Erythroblast (primary cell): ENCODE data around the gene CSNK2B.
"Not testable (repeated sequence)": the region's sequence is repeated elsewhere in the genome, so short reads cannot be mapped to it uniquely, and the experiment has no call there.

ENCODE experiments used
- DNase-seq, 2 experiments: peaks; one replicate each; lab custom pipeline; 2025; lab: John Stamatoyannopoulos, UW
- GATA1 ChIP-seq: IDR thresholded peaks from 2 replicates; pipeline ENCODE4 v1.6.1; 2011; ENCODE audit warnings: low read depth, mild to moderate bottlenecking, control low read depth, low read length, moderate library complexity
- POLR2A ChIP-seq: IDR thresholded peaks from 2 replicates; pipeline ENCODE4 v1.6.1; 2011; ENCODE audit warnings: mild to moderate bottlenecking, low read length

CSNK2B gene

DNA sequence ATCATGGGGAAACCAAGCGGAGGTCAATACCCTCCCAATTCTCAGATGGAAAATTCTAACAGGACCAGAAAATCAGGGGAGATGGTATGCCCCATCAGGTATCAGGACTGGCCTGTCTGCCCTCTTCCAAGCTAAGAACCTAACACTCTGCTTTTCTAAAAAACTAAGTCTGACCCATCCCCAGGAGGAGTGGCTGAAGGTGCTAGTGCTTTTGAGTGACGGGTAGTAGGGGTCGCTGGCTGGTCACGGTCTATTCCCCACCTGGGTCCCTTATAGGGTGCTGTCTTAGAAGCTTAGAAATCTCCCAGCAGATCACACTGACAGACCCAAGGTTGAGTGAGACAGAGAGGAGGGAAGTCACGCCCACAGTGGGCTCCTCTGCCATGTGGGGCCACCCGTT, 27.7 kb downstream of the CSNK2B start:
- DNase-seq = no peak
- TF ChIP-seq POLR2A = no peak
- no peak for TF ChIP-seq GATA1

DNA sequence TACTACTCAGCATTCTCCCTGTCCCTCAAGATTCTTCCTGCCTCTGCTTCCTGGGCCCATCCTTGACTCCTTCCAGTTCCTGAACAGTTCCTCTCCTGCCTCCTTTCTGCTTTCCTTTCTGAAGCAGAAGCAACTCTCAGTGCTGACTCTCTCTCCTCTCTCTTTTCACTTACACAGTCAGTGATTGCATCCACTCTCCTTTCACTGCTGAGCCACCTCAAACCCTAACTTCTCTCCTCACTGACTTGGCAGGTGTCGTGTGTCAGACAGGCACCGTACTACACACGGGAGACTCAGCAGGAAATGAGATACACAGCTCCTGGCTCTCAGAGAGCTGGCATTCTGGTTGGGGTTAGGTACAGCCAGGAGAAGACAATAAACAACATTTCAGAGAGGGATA, 31.7 kb downstream of the CSNK2B start:
- no peak for TF ChIP-seq POLR2A
- no peak for TF ChIP-seq GATA1
- no peak for DNase-seq

DNA sequence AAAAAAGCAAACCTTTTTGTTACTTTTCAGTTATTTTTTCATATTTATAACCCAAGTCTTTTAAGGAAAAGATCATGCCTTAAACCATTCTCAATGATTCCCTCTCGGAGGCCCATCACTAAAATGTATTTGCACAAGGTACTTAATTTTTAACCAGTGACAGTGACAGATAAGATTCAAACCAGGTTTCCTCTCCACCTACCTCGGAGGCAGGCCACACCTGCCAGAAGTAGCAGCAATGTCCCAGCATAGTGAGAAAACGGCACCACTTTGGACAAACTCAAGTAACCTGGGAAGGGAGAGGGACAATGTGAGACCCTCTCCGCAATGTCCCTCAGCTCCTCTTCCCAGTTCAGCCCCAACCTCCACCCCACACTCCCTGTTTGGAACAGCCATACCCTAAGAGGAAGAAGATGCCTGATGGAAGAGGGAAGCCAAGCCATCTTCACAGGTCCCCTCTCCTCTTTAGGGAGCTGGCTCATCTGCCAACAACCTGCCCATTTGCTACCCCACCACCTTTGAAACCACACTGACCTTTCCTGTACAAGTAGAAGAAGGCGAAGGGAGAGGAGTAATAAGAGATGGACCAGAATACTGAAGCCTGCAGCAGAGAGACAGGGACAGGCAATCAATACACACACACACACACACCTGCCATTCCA, 35.0 kb downstream of the CSNK2B start:
- DNase-seq = no peak
- TF ChIP-seq GATA1 (no peak), POLR2A (no peak)

DNA sequence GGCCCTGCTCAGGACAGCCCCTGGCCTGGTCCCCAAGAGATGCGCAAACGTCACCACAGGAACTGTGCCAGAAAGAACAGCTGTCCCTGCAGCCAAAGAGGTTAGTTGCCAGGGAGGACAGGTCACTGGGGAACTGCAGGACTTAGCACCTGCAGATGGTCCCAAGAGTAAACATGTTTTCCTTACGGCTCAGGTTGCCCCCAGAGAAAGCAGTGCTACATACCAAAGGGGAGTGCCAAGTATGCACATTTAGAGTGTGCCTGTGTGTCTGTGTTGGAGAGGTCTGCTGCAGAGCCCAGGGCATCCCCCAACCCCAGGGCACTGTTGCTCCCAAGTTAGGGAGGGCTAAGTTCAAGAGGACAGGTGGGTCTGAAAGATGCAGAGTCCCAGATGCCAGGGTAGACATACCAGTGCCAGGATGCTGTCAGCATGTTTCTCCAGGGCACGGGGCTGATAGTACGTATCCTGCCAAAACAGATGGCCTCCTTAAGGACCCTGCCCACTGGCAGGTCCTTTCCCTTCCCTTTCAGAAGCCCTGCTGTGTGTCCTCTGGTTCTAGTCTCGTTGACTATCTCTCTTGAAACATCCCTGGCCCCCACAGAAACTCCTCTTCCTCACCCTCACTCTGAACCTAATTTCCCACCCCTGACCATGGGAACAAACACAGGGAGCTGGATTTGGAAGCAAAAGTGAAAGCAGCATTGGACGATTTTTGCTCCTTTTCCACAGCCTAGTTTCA, 36.0 kb downstream of the CSNK2B start:
- TF ChIP-seq POLR2A (no peak), GATA1 (no peak)
- peak; percentile 76 to 84 for DNase-seq

DNA sequence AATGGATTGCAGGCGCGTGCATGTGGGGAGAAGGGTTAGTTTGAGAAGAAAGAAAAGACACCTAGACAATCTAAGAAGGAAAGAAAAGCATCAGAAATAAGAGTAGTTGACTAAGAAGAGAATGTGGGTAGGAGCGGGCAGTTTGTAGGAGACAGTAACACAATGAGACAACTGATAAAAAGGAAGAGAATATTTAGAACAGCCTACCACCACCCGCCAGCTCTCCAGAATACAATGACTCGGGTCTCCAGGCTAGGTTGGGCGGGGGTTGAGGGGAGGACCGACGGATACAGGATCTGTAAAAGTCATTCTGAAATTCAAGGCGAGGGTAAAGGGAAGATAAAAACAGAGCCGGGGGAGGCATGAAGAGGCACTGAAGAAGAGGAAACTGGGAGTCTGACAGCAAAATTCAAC, 36.5 kb downstream of the CSNK2B start:
- DNase-seq = peak; percentile 74 to 83
- TF ChIP-seq GATA1 = no peak
- no peak for TF ChIP-seq POLR2A

DNA sequence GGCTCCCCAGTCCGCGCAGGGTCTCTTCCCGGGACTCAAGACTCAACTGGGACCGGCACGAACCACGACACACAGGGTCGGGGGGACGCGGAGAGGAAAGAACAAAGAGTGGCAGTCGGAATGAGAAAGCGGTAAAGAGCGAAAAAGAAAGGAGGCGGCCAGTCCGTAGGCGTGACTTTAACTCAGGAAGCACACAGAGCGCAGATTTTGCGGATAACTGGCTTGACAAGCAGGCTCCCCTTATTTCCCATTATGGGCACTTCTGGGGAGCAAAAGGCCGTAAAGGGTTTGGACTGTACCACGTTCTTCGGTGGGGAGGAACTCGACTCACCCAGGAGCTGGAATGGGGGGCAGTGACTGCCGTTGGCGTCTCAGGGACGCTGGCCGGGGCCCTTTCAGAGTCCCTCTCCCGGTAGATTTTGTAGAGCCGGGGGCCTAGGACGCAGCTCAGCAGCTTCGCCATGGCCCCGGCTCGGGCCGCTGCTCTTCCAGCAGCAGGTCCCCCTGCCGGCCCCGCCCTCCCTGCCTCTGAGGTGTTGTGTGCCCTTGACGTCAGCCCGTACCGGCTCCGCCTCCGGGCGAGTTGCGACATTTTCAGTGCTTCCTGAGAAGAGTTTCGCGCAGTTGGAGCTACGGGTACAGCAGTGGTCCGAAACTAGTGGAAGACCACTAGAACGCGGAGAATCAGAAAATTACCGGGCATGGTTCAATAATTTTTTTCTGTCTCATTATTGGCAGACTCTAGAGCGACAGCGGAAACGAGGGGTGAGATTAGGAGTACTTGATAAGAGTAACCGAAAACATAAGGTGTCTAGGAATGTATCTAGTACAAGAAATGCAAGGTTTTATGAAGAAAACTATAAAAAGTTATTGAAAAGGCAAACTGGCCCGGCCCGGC, 37.2 kb downstream of the CSNK2B start, which contains the start of gene ABHD16A:
Gene ABHD16A, minus strand, starts transcription at position 506 of the 898 bp plus-strand sequence. Its CDS starts 43 bp downstream, at position 463.
- peak; percentile 96 for TF ChIP-seq POLR2A
- TF ChIP-seq GATA1 = no peak
- DNase-seq = peak; percentile 99

DNA sequence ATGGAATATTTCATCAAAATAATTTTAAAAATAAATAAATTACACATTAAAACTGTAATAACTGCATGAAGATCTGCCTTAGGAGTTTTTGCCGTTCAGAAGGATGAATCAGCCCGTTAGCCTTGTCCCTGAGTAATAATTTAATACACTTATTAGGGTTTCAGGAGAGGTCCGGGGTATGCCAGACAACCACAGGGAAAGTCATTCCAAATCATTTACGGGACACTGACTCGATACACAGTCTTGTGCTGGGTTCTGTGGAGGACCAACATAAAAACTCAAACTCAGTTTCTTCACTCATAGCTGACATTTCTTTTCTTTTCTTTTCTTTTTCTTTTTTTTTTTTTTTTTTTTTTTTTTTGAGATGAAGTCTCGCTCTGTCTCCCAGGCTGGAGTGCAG, 40.1 kb downstream of the CSNK2B start:
- DNase-seq = no peak
- TF ChIP-seq POLR2A = no peak
- no peak for TF ChIP-seq GATA1

DNA sequence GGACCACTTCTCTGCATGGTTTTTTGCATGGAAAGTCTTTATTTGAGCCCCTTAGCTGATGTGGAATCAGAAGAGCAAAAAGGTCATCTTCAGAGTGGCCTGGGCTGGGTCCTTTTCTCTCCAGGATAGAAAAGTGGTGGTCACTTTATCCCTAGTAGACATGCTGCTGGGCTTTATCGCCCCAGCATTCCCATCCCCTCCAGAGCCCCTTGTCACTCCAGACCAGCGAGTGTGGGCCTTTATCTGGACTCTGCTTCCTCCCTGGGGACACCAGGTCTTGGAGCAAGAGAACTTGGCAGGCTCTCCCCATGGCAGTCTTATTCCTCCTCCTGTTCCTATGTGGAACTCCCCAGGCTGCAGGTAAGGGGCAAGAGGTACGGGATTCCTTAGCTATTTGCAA, 40.7 kb downstream of the CSNK2B start, which contains the start of gene LY6G6F:
Gene LY6G6F, plus strand, starts transcription at position 268 of the 400 bp plus-strand sequence. Its CDS starts 41 bp downstream, at position 309.
- DNase-seq = no peak
- TF ChIP-seq GATA1 (no peak), POLR2A (no peak)

DNA sequence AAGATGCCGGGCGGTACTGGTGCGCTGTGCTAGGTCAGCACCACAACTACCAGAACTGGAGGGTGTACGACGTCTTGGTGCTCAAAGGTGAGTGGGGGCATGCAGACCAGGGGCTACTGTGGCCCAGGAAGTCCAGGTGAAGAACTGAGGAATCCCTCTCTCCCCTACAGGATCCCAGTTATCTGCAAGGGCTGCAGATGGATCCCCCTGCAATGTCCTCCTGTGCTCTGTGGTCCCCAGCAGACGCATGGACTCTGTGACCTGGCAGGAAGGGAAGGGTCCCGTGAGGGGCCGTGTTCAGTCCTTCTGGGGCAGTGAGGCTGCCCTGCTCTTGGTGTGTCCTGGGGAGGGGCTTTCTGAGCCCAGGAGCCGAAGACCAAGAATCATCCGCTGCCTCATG, 41.8 kb downstream of the CSNK2B start:
- DNase-seq = no peak
- TF ChIP-seq POLR2A (no peak), GATA1 (no peak)

DNA sequence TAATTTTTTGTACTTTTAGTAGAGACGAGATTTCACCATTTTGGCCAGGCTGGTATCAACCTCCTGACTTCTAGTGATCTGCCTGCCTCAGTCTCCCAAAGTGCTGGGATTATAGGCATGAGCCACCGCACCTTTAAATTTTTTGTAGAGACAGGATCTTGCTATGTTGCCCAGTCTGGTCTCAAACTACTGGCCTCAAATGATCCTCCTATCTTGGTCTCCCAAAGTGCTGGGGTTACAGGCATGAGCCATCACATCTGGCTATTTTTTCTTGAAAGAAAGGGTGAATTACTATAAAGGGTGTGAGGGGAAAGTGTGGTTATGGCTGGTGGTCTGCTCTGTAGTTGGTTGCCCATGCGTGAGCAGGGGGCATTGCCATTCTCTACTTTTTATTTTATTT, 42.3 kb downstream of the CSNK2B start:
- no peak for DNase-seq
- TF ChIP-seq POLR2A (no peak), GATA1 (no peak)

DNA sequence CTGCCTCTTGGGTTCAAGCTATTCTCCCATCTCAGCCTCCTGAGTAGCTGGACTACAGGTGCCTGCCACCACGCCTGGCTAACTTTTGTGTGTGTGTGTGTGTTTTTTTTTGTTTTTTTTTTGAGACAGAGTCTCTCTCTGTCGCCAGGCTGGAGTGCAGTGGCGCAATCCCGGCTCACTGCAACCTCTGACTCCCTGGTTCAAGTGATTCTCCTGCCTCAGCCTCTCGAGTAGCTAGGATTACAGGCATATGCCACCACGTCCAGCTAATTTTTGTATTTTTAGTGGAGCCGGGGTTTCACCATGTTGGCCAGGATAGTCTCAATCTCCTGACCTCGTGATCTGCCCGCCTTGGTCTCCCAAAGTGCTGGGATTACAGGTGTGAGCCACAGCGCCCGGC, 43.3 kb downstream of the CSNK2B start:
- DNase-seq = not testable (repeated sequence)

DNA sequence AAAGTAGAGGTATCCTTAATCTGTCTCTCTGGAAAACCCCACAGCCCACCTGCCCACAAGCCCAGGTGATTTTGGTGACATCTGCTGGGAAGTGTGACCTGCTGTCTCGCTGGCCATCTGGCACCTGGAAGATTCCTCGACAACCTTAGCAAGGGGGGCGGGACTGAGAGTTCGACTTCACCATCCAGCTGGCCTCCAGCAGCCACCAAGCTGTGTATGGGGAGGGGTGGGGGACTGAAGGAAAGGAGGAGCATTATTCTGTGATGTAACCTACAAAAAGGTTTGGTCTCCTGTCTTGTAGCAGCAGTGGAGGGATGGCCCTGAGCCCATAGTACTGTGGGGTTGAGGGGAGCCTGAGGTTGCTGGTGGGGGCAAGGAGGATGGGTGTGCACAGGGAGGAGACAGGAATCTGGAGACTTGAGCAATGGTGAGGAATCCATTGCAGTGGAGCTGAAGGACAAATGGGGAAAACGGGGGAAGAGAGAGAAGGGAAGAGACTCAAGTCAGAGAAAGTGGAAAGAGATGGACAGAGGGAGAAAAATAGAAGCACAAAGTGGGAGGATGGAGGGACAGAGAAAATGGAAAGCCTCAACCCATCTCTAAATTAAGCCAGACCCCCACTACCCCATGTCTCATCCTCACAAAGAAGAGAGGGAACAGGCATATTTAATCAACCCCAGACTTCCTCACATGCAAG, 44.8 kb downstream of the CSNK2B start:
- no peak for TF ChIP-seq GATA1
- no peak for TF ChIP-seq POLR2A
- no peak for DNase-seq

DNA sequence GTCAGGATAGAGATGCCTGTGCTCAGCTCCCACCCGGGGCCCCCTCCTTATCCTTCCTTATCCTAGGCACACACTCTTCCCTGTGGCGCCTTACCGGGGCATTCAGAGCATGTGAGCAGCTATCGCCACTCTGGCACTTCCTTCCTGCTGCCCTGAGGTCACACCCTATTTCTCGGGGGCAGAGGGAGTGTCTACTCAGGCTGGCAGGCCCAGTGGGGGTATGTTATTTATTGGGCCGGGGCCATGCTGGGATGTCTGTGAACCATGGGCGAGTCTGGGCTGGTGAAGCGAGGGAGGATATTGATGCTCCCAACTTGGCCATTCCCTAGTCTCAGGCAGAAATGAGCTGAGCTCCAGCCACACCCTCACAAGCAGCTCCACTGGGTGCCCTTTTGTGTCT, 45.4 kb downstream of the CSNK2B start:
- DNase-seq = peak; percentile 45 to 57
- TF ChIP-seq GATA1 (no peak), POLR2A (peak; percentile 50)
